HL-60 (cell line): Measurements from ENCODE around the gene WDR20.
A peak's percentile ranks its signal among the peaks of the same experiment; 100 is the strongest.

Experiments used
- DNase-seq, 2 experiments: peaks; one replicate each; pipeline ENCODE4 v3.0.0-alpha.2; 2010 to 2020; ENCODE audit warnings: low read depth in 1 of 2, low spot score in 1 of 2
- H3K27ac ChIP-seq: fragments of 250-450 bp; sonication (Bioruptor Pico); replicated peaks from 2 replicates; pipeline ENCODE4 v1.5.1; 2020; ENCODE audit warnings: mild to moderate bottlenecking, moderate library complexity
- H3K27me3 ChIP-seq: fragments of 250-450 bp; sonication (Bioruptor Pico); 2 replicates; pipeline ENCODE4 v1.5.1; 2021; ENCODE audit warnings: mild to moderate bottlenecking, moderate library complexity; ENCODE audit not compliant: insufficient read depth, poor library complexity, severe bottlenecking
- H3K4me3 ChIP-seq: replicated peaks from 2 replicates; pipeline ENCODE4 v1.5.1; 2011; ENCODE audit warnings: mild to moderate bottlenecking, control low read depth, low read length; ENCODE audit not compliant: insufficient read depth
- GABPA ChIP-seq: IDR thresholded peaks from 2 replicates; pipeline ENCODE4 v1.6.1; 2012; ENCODE audit warnings: low read depth
- POLR2AphosphoS5 ChIP-seq: IDR thresholded peaks from 2 replicates; pipeline ENCODE4 v1.6.1; 2012; ENCODE audit warnings: low read depth
- SPI1 ChIP-seq: IDR thresholded peaks from 2 replicates; pipeline ENCODE4 v1.6.1; 2012; ENCODE audit warnings: low read depth, mild to moderate bottlenecking, borderline replicate concordance
- TF ChIP-seq, protein P1 (sequence below): IDR thresholded peaks from 2 replicates; pipeline ENCODE4 v1.6.1; 2012; ENCODE audit warnings: low read depth; ENCODE audit not compliant: insufficient replicate concordance
- TF ChIP-seq, protein P2 (sequence below): IDR thresholded peaks from one replicate; pipeline ENCODE4 v1.5.1; 2011; ENCODE audit warnings: low read length, control low read depth, inconsistent platforms; ENCODE audit not compliant: insufficient read depth

WDR20 gene

DNA sequence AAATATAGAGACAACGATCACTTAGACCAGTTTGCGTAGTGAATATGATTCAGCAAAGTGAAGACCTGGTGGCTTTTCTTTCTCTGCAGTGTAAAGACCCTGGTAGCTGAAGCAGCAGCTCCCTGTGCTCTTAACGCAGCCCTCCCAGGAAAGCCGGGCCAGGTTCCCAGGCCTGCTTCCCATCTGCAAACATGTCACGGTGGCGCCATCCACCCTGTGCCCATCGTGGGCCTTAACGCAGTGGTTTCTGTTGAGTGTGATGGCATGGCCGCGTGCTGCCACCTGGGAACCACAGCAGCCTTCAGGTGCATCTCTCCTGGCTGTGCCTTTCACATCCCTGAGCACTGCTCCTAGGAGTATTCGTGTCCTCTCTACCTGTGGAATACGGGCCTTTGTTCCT lies 71.5 kb downstream of the WDR20 start:
- TF ChIP-seq, protein P1, sequence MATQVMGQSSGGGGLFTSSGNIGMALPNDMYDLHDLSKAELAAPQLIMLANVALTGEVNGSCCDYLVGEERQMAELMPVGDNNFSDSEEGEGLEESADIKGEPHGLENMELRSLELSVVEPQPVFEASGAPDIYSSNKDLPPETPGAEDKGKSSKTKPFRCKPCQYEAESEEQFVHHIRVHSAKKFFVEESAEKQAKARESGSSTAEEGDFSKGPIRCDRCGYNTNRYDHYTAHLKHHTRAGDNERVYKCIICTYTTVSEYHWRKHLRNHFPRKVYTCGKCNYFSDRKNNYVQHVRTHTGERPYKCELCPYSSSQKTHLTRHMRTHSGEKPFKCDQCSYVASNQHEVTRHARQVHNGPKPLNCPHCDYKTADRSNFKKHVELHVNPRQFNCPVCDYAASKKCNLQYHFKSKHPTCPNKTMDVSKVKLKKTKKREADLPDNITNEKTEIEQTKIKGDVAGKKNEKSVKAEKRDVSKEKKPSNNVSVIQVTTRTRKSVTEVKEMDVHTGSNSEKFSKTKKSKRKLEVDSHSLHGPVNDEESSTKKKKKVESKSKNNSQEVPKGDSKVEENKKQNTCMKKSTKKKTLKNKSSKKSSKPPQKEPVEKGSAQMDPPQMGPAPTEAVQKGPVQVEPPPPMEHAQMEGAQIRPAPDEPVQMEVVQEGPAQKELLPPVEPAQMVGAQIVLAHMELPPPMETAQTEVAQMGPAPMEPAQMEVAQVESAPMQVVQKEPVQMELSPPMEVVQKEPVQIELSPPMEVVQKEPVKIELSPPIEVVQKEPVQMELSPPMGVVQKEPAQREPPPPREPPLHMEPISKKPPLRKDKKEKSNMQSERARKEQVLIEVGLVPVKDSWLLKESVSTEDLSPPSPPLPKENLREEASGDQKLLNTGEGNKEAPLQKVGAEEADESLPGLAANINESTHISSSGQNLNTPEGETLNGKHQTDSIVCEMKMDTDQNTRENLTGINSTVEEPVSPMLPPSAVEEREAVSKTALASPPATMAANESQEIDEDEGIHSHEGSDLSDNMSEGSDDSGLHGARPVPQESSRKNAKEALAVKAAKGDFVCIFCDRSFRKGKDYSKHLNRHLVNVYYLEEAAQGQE: no peak
- TF ChIP-seq, protein P2, sequence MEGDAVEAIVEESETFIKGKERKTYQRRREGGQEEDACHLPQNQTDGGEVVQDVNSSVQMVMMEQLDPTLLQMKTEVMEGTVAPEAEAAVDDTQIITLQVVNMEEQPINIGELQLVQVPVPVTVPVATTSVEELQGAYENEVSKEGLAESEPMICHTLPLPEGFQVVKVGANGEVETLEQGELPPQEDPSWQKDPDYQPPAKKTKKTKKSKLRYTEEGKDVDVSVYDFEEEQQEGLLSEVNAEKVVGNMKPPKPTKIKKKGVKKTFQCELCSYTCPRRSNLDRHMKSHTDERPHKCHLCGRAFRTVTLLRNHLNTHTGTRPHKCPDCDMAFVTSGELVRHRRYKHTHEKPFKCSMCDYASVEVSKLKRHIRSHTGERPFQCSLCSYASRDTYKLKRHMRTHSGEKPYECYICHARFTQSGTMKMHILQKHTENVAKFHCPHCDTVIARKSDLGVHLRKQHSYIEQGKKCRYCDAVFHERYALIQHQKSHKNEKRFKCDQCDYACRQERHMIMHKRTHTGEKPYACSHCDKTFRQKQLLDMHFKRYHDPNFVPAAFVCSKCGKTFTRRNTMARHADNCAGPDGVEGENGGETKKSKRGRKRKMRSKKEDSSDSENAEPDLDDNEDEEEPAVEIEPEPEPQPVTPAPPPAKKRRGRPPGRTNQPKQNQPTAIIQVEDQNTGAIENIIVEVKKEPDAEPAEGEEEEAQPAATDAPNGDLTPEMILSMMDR: no peak
- DNase-seq: no peak
- no peak overlapping the region for H3K4me3 ChIP-seq
- peak overlapping the region; percentile 75 for H3K27ac ChIP-seq
- H3K27me3 ChIP-seq: no peaks in the 10 kb centered on the region

DNA sequence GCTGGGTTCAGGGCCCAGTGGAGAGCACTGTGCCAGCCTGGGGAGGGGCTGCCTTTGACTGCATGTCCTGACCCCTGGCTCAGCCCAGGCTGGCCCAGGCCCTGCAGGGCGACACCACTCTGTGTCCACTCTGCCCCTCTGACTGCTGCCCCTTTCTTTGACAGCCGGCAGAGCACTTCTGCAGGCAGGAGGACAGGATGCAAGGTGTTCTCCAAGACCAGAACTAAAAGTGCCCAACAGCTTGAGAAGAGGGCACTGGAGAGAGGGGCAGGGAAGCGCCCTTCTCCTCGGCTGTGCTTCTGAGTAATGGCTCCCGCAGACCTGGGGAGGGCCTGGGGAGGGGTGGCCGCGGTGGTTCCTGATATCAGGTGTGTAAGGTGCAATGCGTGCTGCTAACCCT lies 72.7 kb downstream of the WDR20 start:
- TF ChIP-seq, protein P2: no peak
- TF ChIP-seq, protein P1: no peak
- no peak for TF ChIP-seq GABPA
- TF ChIP-seq SPI1: no peak
- TF ChIP-seq POLR2AphosphoS5: no peak
- Histone ChIP-seq H3K27ac (no peak overlapping the region), H3K4me3 (no peak overlapping the region), H3K27me3 (no peaks in the 10 kb centered on the region)
- no peak for DNase-seq

DNA sequence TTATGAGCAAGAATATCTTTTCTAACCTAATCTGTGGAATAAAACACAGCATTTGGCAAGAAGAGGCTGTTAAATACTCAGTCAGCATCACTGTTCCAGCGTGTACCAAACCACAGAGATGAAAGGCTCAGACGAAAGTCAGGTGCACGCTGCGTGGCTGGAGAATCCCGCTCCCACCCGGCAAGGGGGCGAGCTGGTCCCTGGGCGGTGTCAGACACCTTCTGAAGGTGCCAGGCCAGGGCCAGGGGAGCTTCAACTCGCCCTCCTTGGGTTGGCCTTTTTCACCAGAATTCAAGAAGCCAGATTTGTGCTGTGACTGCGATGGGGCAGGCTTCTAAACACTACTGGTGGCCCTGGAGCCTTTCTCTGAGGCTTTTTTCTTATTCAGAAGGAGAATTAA lies 73.1 kb downstream of the WDR20 start:
- no peaks in the 10 kb centered on the region for H3K27me3 ChIP-seq
- no peak for DNase-seq
- H3K27ac ChIP-seq: no peak overlapping the region
- TF ChIP-seq GABPA (no peak), SPI1 (no peak), POLR2AphosphoS5 (no peak)
- TF ChIP-seq, protein P1: no peak
- TF ChIP-seq, protein P2: no peak
- no peak overlapping the region for H3K4me3 ChIP-seq
